GM12878 (cell line): ENCODE measurements around the gene BORCS8. TPM values are rescaled to one million over a fixed set of nuclear protein-coding genes. Genes with fewer than 3 reads are reported as not detected.

ENCODE experiments used
- ATAC-seq: fragments of 200-7000 bp; cut with Tn5 transposase; 3 replicates; pipeline ENCODE4 v1.9.1; 2020; ENCODE audit warnings: mild to moderate bottlenecking, moderate library complexity
- BruUV-seq: library from RNA; stranded (reverse); fragments of 400-500 nt; replicated peaks from 2 replicates; lab custom pipeline; 2021; lab: Mats Ljungman, UMichigan
- CTCF ChIA-PET: fragments of 300-600 bp; sonication (Branson Sonifier 250); formaldehyde crosslinking; extraction: SDS; loops from one replicate; lab custom pipeline; 2021; ENCODE audit warnings: inconsistent platforms; lab: Yijun Ruan, JAX
- POLR2A ChIA-PET: fragments of 350-600 bp; formaldehyde crosslinking; extraction: SDS; loops from one replicate; lab custom pipeline; 2021; ENCODE audit warnings: inconsistent platforms; lab: Charles Lee
- RAD21 ChIA-PET: fragments of 300-600 bp; sonication (Branson Sonifier 250); formaldehyde crosslinking; loops from one replicate; lab custom pipeline; 2023; ENCODE audit warnings: antibody characterized with exemption; ENCODE audit not compliant: unreplicated experiment; lab: Charles Lee
- SMC1A ChIA-PET: fragments of 300-600 bp; sonication (Branson Sonifier 250); formaldehyde crosslinking; loops from one replicate; lab custom pipeline; 2023; ENCODE audit not compliant: unreplicated experiment, uncharacterized antibody; lab: Charles Lee
- DNase-seq: peaks from one replicate; pipeline ENCODE4 v3.0.0-alpha.2; 2011; ENCODE audit warnings: low read depth, low spot score
- FAIRE-seq: peaks from 3 replicates; lab custom pipeline; 2011; peaks lifted over from hg19 to GRCh38; lab: Jason Lieb, UNC
- H2AFZ ChIP-seq: 2 replicates; pipeline ENCODE4 v1.6.0; 2011; ENCODE audit warnings: low read depth, low read length, control low read depth; ENCODE audit not compliant: control insufficient read depth
- H3K27ac ChIP-seq: 2 replicates; pipeline ENCODE4 v1.5.1; 2011; ENCODE audit warnings: control low read depth; ENCODE audit not compliant: control insufficient read depth, insufficient read depth
- H3K27me3 ChIP-seq, 2 experiments: replicated peaks in 1 of 2; 2 replicates each; pipeline versions ENCODE4 v1.6.0 to v1.6.1; 2011; ENCODE audit warnings: low read length in 1 of 2; ENCODE audit not compliant: control insufficient read depth in 2 of 2, insufficient read depth in 2 of 2
- H3K36me3 ChIP-seq, 2 experiments: 2 replicates each; pipeline ENCODE4 v1.5.1; 2011; ENCODE audit warnings: low read length in 1 of 2; ENCODE audit not compliant: control insufficient read depth in 2 of 2, insufficient read depth in 2 of 2
- H3K4me1 ChIP-seq: 2 replicates; pipeline ENCODE4 v1.6.1; 2011; ENCODE audit warnings: mild to moderate bottlenecking, low read length, moderate library complexity, mixed read lengths; ENCODE audit not compliant: control insufficient read depth, insufficient read depth
- H3K4me2 ChIP-seq: 2 replicates; pipeline ENCODE4 v1.6.0; 2011; ENCODE audit warnings: control low read depth; ENCODE audit not compliant: control insufficient read depth, insufficient read depth
- H3K4me3 ChIP-seq: fragments of 200-600 bp; sonication (generic); 2 replicates; pipeline ENCODE4 v1.5.1; 2016
- H3K79me2 ChIP-seq: 2 replicates; pipeline ENCODE4 v1.6.0; 2011; ENCODE audit warnings: low read length; ENCODE audit not compliant: control insufficient read depth, insufficient read depth
- H3K9ac ChIP-seq: 2 replicates; pipeline ENCODE4 v1.8.0; 2011; ENCODE audit warnings: low read length, control low read depth, mixed read lengths; ENCODE audit not compliant: control insufficient read depth, insufficient read depth
- H3K9me3 ChIP-seq: replicated peaks from 3 replicates; pipeline ENCODE4 v1.5.1; 2011; ENCODE audit warnings: mild to moderate bottlenecking, low read length; ENCODE audit not compliant: control insufficient read depth, insufficient read depth
- H4K20me1 ChIP-seq: 2 replicates; pipeline ENCODE4 v1.6.0; 2011; ENCODE audit not compliant: control insufficient read depth, insufficient read depth
- ATF2 ChIP-seq: IDR thresholded peaks from 2 replicates; pipeline ENCODE4 v1.6.1; 2012; ENCODE audit warnings: low read length, inconsistent platforms
- ATF7 ChIP-seq: fragments of 450-650 bp; IDR thresholded peaks from 2 replicates; pipeline ENCODE4 v1.6.1; 2016; ENCODE audit warnings: low read depth, mild to moderate bottlenecking
- CTCF ChIP-seq, 3 experiments: IDR thresholded peaks in 2 of 3; conservative IDR thresholded peaks in 1 of 3; 2 replicates each; pipeline ENCODE4 v1.5.1; 2011; ENCODE audit warnings: low read depth in 3 of 3, low read length in 3 of 3, mild to moderate bottlenecking in 3 of 3, control low read depth in 2 of 3, moderate library complexity in 2 of 3, inconsistent platforms in 1 of 3, mixed read lengths in 1 of 3; ENCODE audit not compliant: control insufficient read depth in 2 of 3, insufficient read depth in 1 of 3; ENCODE audit errors: extremely low read depth in 1 of 3
- HDAC6 ChIP-seq: fragments of 200-600 bp; sonication (generic); IDR thresholded peaks from one replicate; pipeline ENCODE4 v1.8.0; 2017; ENCODE audit warnings: antibody characterized with exemption; ENCODE audit not compliant: unreplicated experiment
- MTA2 ChIP-seq: fragments of 450-650 bp; IDR thresholded peaks from 2 replicates; pipeline ENCODE4 v1.6.1; 2016; ENCODE audit warnings: low read depth, mild to moderate bottlenecking, moderate library complexity
- NBN ChIP-seq: fragments of 450-650 bp; IDR thresholded peaks from 2 replicates; pipeline ENCODE4 v1.6.1; 2016
- NFXL1 ChIP-seq: fragments of 450-650 bp; IDR thresholded peaks from 2 replicates; pipeline ENCODE4 v1.6.1; 2017; ENCODE audit warnings: antibody characterized with exemption, mild to moderate bottlenecking, borderline replicate concordance
- NFYB ChIP-seq: IDR thresholded peaks from 2 replicates; pipeline ENCODE4 v1.6.1; 2011; ENCODE audit warnings: low read depth, mild to moderate bottlenecking, low read length, improper control_type of control experiment, moderate library complexity; ENCODE audit not compliant: insufficient read depth
- NR2C2 ChIP-seq: IDR thresholded peaks from 2 replicates; pipeline ENCODE4 v1.6.1; 2011; ENCODE audit warnings: borderline replicate concordance, low read depth; ENCODE audit not compliant: control insufficient read depth, insufficient read length
- PAX5 ChIP-seq: IDR thresholded peaks from 2 replicates; pipeline ENCODE4 v1.6.1; 2011; ENCODE audit warnings: low read depth, low read length, borderline replicate concordance
- PBX3 ChIP-seq: IDR thresholded peaks from 2 replicates; pipeline ENCODE4 v1.6.1; 2011; ENCODE audit warnings: mild to moderate bottlenecking, low read depth, low read length, moderate library complexity; ENCODE audit not compliant: insufficient replicate concordance
- PML ChIP-seq: IDR thresholded peaks from 2 replicates; pipeline ENCODE4 v1.6.1; 2012; ENCODE audit warnings: low read length, inconsistent platforms
- RCOR1 ChIP-seq: conservative IDR thresholded peaks from 2 replicates; pipeline ENCODE4 v1.6.1; 2012; ENCODE audit warnings: low read depth, low read length, improper control_type of control experiment
- RUNX3 ChIP-seq: IDR thresholded peaks from 2 replicates; pipeline ENCODE4 v1.6.1; 2012; ENCODE audit warnings: low read length, inconsistent platforms
- SKIL ChIP-seq: fragments of 450-650 bp; IDR thresholded peaks from 2 replicates; pipeline ENCODE4 v1.6.1; 2017; ENCODE audit warnings: mild to moderate bottlenecking, low read depth, inconsistent platforms; ENCODE audit not compliant: poor library complexity, severe bottlenecking
- SREBF1 ChIP-seq: IDR thresholded peaks from 2 replicates; pipeline ENCODE4 v1.6.1; 2012; ENCODE audit warnings: mild to moderate bottlenecking, low read length
- TCF3 ChIP-seq: IDR thresholded peaks from 2 replicates; pipeline ENCODE4 v1.6.1; 2012; ENCODE audit warnings: low read depth, mild to moderate bottlenecking, low read length, borderline replicate concordance; ENCODE audit not compliant: insufficient read depth
- YY1 ChIP-seq: IDR thresholded peaks from 2 replicates; pipeline ENCODE4 v1.6.1; 2011; ENCODE audit warnings: low read depth, mild to moderate bottlenecking, low read length
- WGBS: methylation state at CpG from one replicate; pipeline ENCODE4 v1.1.6; 2016; ENCODE audit warnings: low lambda C conversion rate; ENCODE audit not compliant: insufficient replicate concordance, insufficient coverage; ENCODE audit errors: missing lambda C conversion rate; 5-methylcytosine and 5-hydroxymethylcytosine counted together
- in situ Hi-C: fragments of 300-500 bp; cut with MboI; formaldehyde crosslinking; loops from 9 replicates; pipeline ENCODE4 v1.14.3; 2018; ENCODE audit warnings: mixed read lengths
- intact Hi-C: fragments of 100-400 bp; cut with micrococcal nuclease; formaldehyde crosslinking; loops from one replicate; pipeline ENCODE4 v1.14.2; 2022; ENCODE audit not compliant: unreplicated experiment
- polyA plus RNA-seq, 11 experiments: library from polyadenylated mRNA; depleted of rRNA in 4 of 11; unstranded in 6 of 11; stranded (reverse) in 5 of 11; fragments of >200 nt; fragmentation: Nextera tagmentation in 4 of 11; fragmentation: Illumina TruSeq in 1 of 11; extraction: Ambion mirVana in 4 of 11; extraction: Trizol in 1 of 11; gene quantifications; 1 replicate in 1 of 11; 2 replicates in 10 of 11; pipeline versions ENCODE4 v1.2.1 to v1.2.3, GENCODE V29; 2011 to 2016; ENCODE audit warnings: inconsistent platforms in 2 of 11, missing spikeins in 2 of 11, low read depth in 1 of 11
- total RNA-seq, 4 experiments: library from RNA; depleted of rRNA in 3 of 4; stranded (reverse); fragments of >200 nt in 3 of 4; fragmentation: Illumina TruSeq in 1 of 4; extraction: Trizol in 1 of 4; gene quantifications; 2 replicates each; pipeline versions ENCODE4 v1.2.1 to v1.2.3, GENCODE V29; 2013 to 2021

Gene BORCS8
- total and polyA plus RNA-seq, 10 of the 15 experiments (the other 5 are each of a cell fraction or from before 2014, with no cell fraction given): 3.7 to 40.3 (median 23.4) TPM

GRCh38 chr19:19151418-19151817 lies 40.5 kb downstream of the BORCS8 start:
- Histone ChIP-seq H3K36me3 (peaks cover 6 to 10% of the 10 kb centered on the region in 2 experiments; a peak in 3 of 4 replicates), H3K4me1 (peaks cover 30% of the 10 kb centered on the region), H3K9me3 (no peaks in the 10 kb centered on the region; the same call in 2 of the 3 replicates), H3K9ac (no peak overlapping the region; the same call in 1 of the 2 replicates), H4K20me1 (no peaks in the 10 kb centered on the region), H2AFZ (peak overlapping the region; percentile 40), H3K27me3 (no peaks in the 10 kb centered on the region), H3K4me3 (no peak overlapping the region), H3K79me2 (no peaks in the 10 kb centered on the region; the same call in none of the 2 replicates), H3K27ac (peak overlapping the region; percentile 30), H3K4me2 (no peak overlapping the region)
- ATAC-seq (peak; percentile 86), FAIRE-seq (no peak), DNase-seq (no peak)
- RAD21 ChIA-PET: interaction anchor here (0.8 to 17.5 kb wide), 2 partner anchors 9 to 22 kb away, joined by 3 to 394 read pairs; partner anchors contain the start of gene MEF2B
- SMC1A ChIA-PET: interaction anchor here (0.6 to 2.5 kb wide), 3 partner anchors 9 to 681 kb away, joined by 3 to 13 read pairs (median 8); no protein-coding TSS in a partner anchor
- WGBS: under 1% methylated on average over 11 of the region's 11 CpGs
- POLR2A ChIA-PET: interaction anchor here (1.0 to 1.3 kb wide), 3 partner anchors 8 to 18 kb away, joined by 4 to 9 read pairs (median 8); partner anchors contain the start of gene MEF2B
- intact Hi-C loops (no loop called here), in situ Hi-C loops (no loop called here)
- CTCF ChIA-PET: interaction anchor here (0.8 to 6.3 kb wide), 3 partner anchors 11 to 35 kb away, joined by 3 to 207 read pairs (median 4); no protein-coding TSS in a partner anchor
- no TSS peak for BruUV-seq
- TF ChIP-seq TCF3 (0 out of 2 replicates have a peak, but pooled peaks have one; percentile 10), SREBF1 (no peak), SKIL (no peak), NFXL1 (no peak), PAX5 (peak; percentile 59; the same call in 1 of the 2 replicates), NR2C2 (no peak), PML (no peak), CTCF (IDR thresholded peaks at IDR 0.05 in 2 of 3, conservative IDR thresholded peaks at IDR 0.05 in 1 of 3; ENCODE audit: control insufficient read depth in 2 of 3, extremely low read depth in 1 of 3, insufficient read depth in 1 of 3, low read depth in 3 of 3, low read length in 3 of 3) (no peak), NFYB (no peak), RUNX3 (peak; percentile 86), RCOR1 (no peak), ATF2 (no peak), HDAC6 (no peak), MTA2 (peak; percentile 59), YY1 (no peak), PBX3 (no peak), NBN (0 out of 2 replicates have a peak, but pooled peaks have one; percentile 46), ATF7 (0 out of 2 replicates have a peak, but pooled peaks have one; percentile 22)
